Measurements from ENCODE around the gene CAPN15. TPM values are rescaled to one million over a fixed set of nuclear protein-coding genes. Genes with fewer than 3 reads are reported as not detected.

The CAPN15 gene
- total RNA-seq, 1 donor from 2014 or later: 56.1 TPM

- no peaks in the 10 kb centered on the region for H3K4me1 Mint-ChIP-seq (ENCODE audit: low read depth, unreplicated experiment)
- TF ChIP-seq CTCF (IDR thresholded peaks at IDR 0.05; ENCODE audit: partially characterized antibody, unreplicated experiment): no peak
- H3K27ac Mint-ChIP-seq (ENCODE audit: unreplicated experiment): no peak overlapping the region
- H3K4me3 Mint-ChIP-seq (ENCODE audit: unreplicated experiment): no peak overlapping the region
- H3K27me3 Mint-ChIP-seq (ENCODE audit: unreplicated experiment): peaks cover 2% of the 10 kb centered on the region
- H3K36me3 Mint-ChIP-seq (ENCODE audit: unreplicated experiment): no peaks in the 10 kb centered on the region
- DNase-seq: no peak
- H3K9me3 Mint-ChIP-seq (ENCODE audit: unreplicated experiment): no peaks in the 10 kb centered on the region
These were observed 21.1 kb downstream of the CAPN15 start for GRCh38 chr16:548586-548985.

- H3K27me3 Mint-ChIP-seq (ENCODE audit: unreplicated experiment): peaks cover 2% of the 10 kb centered on the region
- no peak for TF ChIP-seq CTCF (IDR thresholded peaks at IDR 0.05; ENCODE audit: partially characterized antibody, unreplicated experiment)
- no peaks in the 10 kb centered on the region for H3K4me1 Mint-ChIP-seq (ENCODE audit: low read depth, unreplicated experiment)
- no peak for DNase-seq
- no peak overlapping the region for H3K4me3 Mint-ChIP-seq (ENCODE audit: unreplicated experiment)
- H3K27ac Mint-ChIP-seq (ENCODE audit: unreplicated experiment): no peak overlapping the region
- no peaks in the 10 kb centered on the region for H3K36me3 Mint-ChIP-seq (ENCODE audit: unreplicated experiment)
- H3K9me3 Mint-ChIP-seq (ENCODE audit: unreplicated experiment): no peaks in the 10 kb centered on the region
These were observed 22.2 kb downstream of the CAPN15 start for GRCh38 chr16:549544-550263.

- Mint-ChIP-seq H3K4me3 (ENCODE audit: unreplicated experiment) (no peak overlapping the region), H3K27ac (ENCODE audit: unreplicated experiment) (no peak overlapping the region), H3K27me3 (ENCODE audit: unreplicated experiment) (no peaks in the 10 kb centered on the region), H3K36me3 (ENCODE audit: unreplicated experiment) (no peaks in the 10 kb centered on the region), H3K4me1 (ENCODE audit: low read depth, unreplicated experiment) (no peaks in the 10 kb centered on the region), H3K9me3 (ENCODE audit: unreplicated experiment) (no peaks in the 10 kb centered on the region)
- no peak for TF ChIP-seq CTCF (IDR thresholded peaks at IDR 0.05; ENCODE audit: partially characterized antibody, unreplicated experiment)
- DNase-seq: no peak
These were observed 23.7 kb downstream of the CAPN15 start for GRCh38 chr16:551210-551609.

- Mint-ChIP-seq H3K9me3 (ENCODE audit: unreplicated experiment) (no peaks in the 10 kb centered on the region), H3K4me1 (ENCODE audit: low read depth, unreplicated experiment) (no peaks in the 10 kb centered on the region), H3K36me3 (ENCODE audit: unreplicated experiment) (no peaks in the 10 kb centered on the region), H3K27me3 (ENCODE audit: unreplicated experiment) (no peaks in the 10 kb centered on the region), H3K27ac (ENCODE audit: unreplicated experiment) (no peak overlapping the region), H3K4me3 (ENCODE audit: unreplicated experiment) (no peak overlapping the region)
- DNase-seq: no peak
- no peak for TF ChIP-seq CTCF (IDR thresholded peaks at IDR 0.05; ENCODE audit: partially characterized antibody, unreplicated experiment)
These were observed 24.7 kb downstream of the CAPN15 start for GRCh38 chr16:552171-552570.

- H3K4me1 Mint-ChIP-seq (ENCODE audit: low read depth, unreplicated experiment): no peaks in the 10 kb centered on the region
- DNase-seq: no peak
- H3K4me3 Mint-ChIP-seq (ENCODE audit: unreplicated experiment): no peak overlapping the region
- no peak overlapping the region for H3K27ac Mint-ChIP-seq (ENCODE audit: unreplicated experiment)
- no peaks in the 10 kb centered on the region for H3K27me3 Mint-ChIP-seq (ENCODE audit: unreplicated experiment)
- H3K9me3 Mint-ChIP-seq (ENCODE audit: unreplicated experiment): no peaks in the 10 kb centered on the region
- TF ChIP-seq CTCF (IDR thresholded peaks at IDR 0.05; ENCODE audit: partially characterized antibody, unreplicated experiment): no peak
- H3K36me3 Mint-ChIP-seq (ENCODE audit: unreplicated experiment): no peaks in the 10 kb centered on the region
These were observed 26.2 kb downstream of the CAPN15 start for GRCh38 chr16:553601-554296.
